H1 (cell line): ENCODE results near the gene KCNRG. TPM values are rescaled to one million over a fixed set of nuclear protein-coding genes. Genes with fewer than 3 reads are reported as not detected.
A peak's percentile ranks its signal among the peaks of the same experiment; 100 is the strongest.

Experiments
- polyA plus RNA-seq, 7 experiments: library from polyadenylated mRNA; depleted of rRNA in 3 of 7; stranded (reverse) in 5 of 7; unstranded in 2 of 7; fragments of >200 nt in 5 of 7; fragments of 200-250 nt in 2 of 7; gene quantifications; 1 replicate in 5 of 7; 2 replicates in 1 of 7; 4 replicates in 1 of 7; pipeline versions ENCODE4 v1.2.1 to v1.2.3, GENCODE V29; 2011 to 2013; ENCODE audit warnings: missing spikeins in 2 of 7, mixed read lengths in 2 of 7
- total RNA-seq: library from RNA; stranded (reverse); fragmentation: NEBNext Ultra II Directional; extraction: Animal tissue kit (Norgen Biotek cat#: 25700); gene quantifications from 2 replicates; pipeline ENCODE4 v1.2.1, GENCODE V29; 2021
- TF ChIP-seq, protein P1 (sequence below): fragments of 300-600 bp; sonication (generic); IDR thresholded peaks from 2 replicates; pipeline ENCODE4 v1.7.1; 2012; ENCODE audit warnings: low read length, moderate library complexity, mild to moderate bottlenecking, inconsistent platforms; ENCODE audit not compliant: insufficient replicate concordance

Gene KCNRG
- total and polyA plus RNA-seq, 2 of the 8 experiments (the other 6 are each of a cell fraction or from before 2014, with no cell fraction given) = 0.65 to 1.2 TPM

DNA sequence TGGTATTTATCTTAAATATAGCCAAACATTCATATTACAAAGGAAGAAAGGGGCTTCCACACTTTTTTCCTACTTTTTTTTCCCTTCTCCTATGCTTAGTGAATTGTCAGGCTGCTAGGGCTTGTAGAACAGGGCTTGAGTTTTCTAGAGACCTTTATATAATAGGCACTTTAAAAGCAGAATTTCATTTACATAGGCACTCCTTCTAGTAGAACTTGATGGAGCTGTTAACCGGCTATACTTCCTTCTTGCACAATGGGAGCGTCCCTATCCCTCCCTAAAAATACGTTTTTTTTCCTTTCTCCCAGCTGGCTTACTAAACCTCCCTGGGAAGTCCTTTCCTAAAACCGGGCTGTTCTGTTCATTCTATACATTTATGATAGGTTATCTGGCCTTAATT lies 17.3 kb upstream of the KCNRG start (continued):
- TF ChIP-seq, protein P1, sequence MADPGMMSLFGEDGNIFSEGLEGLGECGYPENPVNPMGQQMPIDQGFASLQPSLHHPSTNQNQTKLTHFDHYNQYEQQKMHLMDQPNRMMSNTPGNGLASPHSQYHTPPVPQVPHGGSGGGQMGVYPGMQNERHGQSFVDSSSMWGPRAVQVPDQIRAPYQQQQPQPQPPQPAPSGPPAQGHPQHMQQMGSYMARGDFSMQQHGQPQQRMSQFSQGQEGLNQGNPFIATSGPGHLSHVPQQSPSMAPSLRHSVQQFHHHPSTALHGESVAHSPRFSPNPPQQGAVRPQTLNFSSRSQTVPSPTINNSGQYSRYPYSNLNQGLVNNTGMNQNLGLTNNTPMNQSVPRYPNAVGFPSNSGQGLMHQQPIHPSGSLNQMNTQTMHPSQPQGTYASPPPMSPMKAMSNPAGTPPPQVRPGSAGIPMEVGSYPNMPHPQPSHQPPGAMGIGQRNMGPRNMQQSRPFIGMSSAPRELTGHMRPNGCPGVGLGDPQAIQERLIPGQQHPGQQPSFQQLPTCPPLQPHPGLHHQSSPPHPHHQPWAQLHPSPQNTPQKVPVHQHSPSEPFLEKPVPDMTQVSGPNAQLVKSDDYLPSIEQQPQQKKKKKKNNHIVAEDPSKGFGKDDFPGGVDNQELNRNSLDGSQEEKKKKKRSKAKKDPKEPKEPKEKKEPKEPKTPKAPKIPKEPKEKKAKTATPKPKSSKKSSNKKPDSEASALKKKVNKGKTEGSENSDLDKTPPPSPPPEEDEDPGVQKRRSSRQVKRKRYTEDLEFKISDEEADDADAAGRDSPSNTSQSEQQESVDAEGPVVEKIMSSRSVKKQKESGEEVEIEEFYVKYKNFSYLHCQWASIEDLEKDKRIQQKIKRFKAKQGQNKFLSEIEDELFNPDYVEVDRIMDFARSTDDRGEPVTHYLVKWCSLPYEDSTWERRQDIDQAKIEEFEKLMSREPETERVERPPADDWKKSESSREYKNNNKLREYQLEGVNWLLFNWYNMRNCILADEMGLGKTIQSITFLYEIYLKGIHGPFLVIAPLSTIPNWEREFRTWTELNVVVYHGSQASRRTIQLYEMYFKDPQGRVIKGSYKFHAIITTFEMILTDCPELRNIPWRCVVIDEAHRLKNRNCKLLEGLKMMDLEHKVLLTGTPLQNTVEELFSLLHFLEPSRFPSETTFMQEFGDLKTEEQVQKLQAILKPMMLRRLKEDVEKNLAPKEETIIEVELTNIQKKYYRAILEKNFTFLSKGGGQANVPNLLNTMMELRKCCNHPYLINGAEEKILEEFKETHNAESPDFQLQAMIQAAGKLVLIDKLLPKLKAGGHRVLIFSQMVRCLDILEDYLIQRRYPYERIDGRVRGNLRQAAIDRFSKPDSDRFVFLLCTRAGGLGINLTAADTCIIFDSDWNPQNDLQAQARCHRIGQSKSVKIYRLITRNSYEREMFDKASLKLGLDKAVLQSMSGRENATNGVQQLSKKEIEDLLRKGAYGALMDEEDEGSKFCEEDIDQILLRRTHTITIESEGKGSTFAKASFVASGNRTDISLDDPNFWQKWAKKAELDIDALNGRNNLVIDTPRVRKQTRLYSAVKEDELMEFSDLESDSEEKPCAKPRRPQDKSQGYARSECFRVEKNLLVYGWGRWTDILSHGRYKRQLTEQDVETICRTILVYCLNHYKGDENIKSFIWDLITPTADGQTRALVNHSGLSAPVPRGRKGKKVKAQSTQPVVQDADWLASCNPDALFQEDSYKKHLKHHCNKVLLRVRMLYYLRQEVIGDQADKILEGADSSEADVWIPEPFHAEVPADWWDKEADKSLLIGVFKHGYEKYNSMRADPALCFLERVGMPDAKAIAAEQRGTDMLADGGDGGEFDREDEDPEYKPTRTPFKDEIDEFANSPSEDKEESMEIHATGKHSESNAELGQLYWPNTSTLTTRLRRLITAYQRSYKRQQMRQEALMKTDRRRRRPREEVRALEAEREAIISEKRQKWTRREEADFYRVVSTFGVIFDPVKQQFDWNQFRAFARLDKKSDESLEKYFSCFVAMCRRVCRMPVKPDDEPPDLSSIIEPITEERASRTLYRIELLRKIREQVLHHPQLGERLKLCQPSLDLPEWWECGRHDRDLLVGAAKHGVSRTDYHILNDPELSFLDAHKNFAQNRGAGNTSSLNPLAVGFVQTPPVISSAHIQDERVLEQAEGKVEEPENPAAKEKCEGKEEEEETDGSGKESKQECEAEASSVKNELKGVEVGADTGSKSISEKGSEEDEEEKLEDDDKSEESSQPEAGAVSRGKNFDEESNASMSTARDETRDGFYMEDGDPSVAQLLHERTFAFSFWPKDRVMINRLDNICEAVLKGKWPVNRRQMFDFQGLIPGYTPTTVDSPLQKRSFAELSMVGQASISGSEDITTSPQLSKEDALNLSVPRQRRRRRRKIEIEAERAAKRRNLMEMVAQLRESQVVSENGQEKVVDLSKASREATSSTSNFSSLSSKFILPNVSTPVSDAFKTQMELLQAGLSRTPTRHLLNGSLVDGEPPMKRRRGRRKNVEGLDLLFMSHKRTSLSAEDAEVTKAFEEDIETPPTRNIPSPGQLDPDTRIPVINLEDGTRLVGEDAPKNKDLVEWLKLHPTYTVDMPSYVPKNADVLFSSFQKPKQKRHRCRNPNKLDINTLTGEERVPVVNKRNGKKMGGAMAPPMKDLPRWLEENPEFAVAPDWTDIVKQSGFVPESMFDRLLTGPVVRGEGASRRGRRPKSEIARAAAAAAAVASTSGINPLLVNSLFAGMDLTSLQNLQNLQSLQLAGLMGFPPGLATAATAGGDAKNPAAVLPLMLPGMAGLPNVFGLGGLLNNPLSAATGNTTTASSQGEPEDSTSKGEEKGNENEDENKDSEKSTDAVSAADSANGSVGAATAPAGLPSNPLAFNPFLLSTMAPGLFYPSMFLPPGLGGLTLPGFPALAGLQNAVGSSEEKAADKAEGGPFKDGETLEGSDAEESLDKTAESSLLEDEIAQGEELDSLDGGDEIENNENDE = peak; percentile 39
